Pancreas (tissue), 10 donors: ENCODE results near the gene ZP1. TPM values are rescaled to one million over a fixed set of nuclear protein-coding genes. Genes with fewer than 3 reads are reported as not detected.

Experiments used
- ATAC-seq, 4 donors: fragments of 200-7000 bp; cut with Tn5 transposase; one replicate each; pipeline versions ENCODE4 v1.8.0 to v1.9.1; 2020; ENCODE audit warnings: mild to moderate bottlenecking in 4 of 4, moderate library complexity in 4 of 4
- DNase-seq, 6 donors: peaks; one replicate each; pipeline ENCODE4 v3.0.0-alpha.2; 2020
- FAIRE-seq: peaks from 2 replicates; lab custom pipeline; 2012; peaks lifted over from hg19 to GRCh38; lab: Jason Lieb, UNC
- H3K27ac ChIP-seq, 4 donors: fragments of 200-600 bp; sonication (generic); 1 replicate in 3 of 4; 2 replicates in 1 of 4; pipeline versions ENCODE4 v1.5.0 to v1.8.0; 2020
- H3K27me3 ChIP-seq, 4 donors: fragments of 200-600 bp; one replicate each; pipeline ENCODE4 v1.8.0; 2021
- H3K36me3 ChIP-seq, 3 donors: fragments of 200-600 bp; sonication (generic) in 1 of 3; one replicate each; pipeline versions ENCODE4 v1.5.0 to v1.8.0; 2020 to 2021
- H3K4me1 ChIP-seq, 3 donors: fragments of 200-600 bp; one replicate each; pipeline ENCODE4 v1.8.0; 2021
- H3K4me3 ChIP-seq, 4 donors: fragments of 200-600 bp; sonication (generic) in 2 of 4; one replicate each; pipeline versions ENCODE4 v1.5.0 to v1.8.0; 2020 to 2021
- H3K9me3 ChIP-seq, 4 donors: fragments of 200-600 bp; one replicate each; pipeline ENCODE4 v1.8.0; 2021
- WGBS, 2 donors: extraction: QIAGEN DNeasy Blood & Tissue Kit; methylation state at CpG; one replicate each; pipeline ENCODE4 v1.1.7; 2013; 5-methylcytosine and 5-hydroxymethylcytosine counted together
- intact Hi-C, 3 donors: fragments of 100-400 bp; cut with DNase I; formaldehyde crosslinking; loops; one replicate each; pipeline versions ENCODE4 v1.11.1 to v1.14.2; 2022
- polyA plus RNA-seq, 2 donors: library from polyadenylated mRNA; stranded (reverse); fragments of 200-250 nt; gene quantifications; one replicate each; pipeline ENCODE4 v1.2.3, GENCODE V29; 2013
- total RNA-seq, 6 donors: library from RNA; stranded (reverse); fragmentation: NEBNext Ultra II Directional in 4 of 6; extraction: Animal tissue kit (Norgen Biotek cat#: 25700) in 4 of 6; gene quantifications; one replicate each; pipeline versions ENCODE4 v1.2.1 to v1.2.4, GENCODE V29; 2021 to 2023
- TF ChIP-seq, protein P1 (sequence below), 4 donors: fragments of 200-600 bp; sonication (generic) in 3 of 4; IDR thresholded peaks; one replicate each; pipeline versions ENCODE4 v1.5.0 to v1.8.0; 2021; ENCODE audit warnings: antibody characterized with exemption in 4 of 4
- donor health status: healthy with polysubstance abuse.
- donor health status: DM: no; HTN: no; CAD: no; lungs with moderate emphysema.
- donor health status: DM: no; HTN: no; CAD: no.
- donor health status: control.
- donor health status: control.
- donor health status: Bipolar disorder and iron deficiency.
- donor health status: DM: yes; HTN: yes; CAD: no.
- donor health status: DM: no; HTN: no; CAD: no.
- donor health status: DM: no; HTN: no; CAD: no.
- donor health status: DM: yes; HTN: yes; CAD: no.

Gene ZP1
- total and polyA plus RNA-seq, 8 donors = 0.34 to 1.5 TPM; not detected in 6

DNA sequence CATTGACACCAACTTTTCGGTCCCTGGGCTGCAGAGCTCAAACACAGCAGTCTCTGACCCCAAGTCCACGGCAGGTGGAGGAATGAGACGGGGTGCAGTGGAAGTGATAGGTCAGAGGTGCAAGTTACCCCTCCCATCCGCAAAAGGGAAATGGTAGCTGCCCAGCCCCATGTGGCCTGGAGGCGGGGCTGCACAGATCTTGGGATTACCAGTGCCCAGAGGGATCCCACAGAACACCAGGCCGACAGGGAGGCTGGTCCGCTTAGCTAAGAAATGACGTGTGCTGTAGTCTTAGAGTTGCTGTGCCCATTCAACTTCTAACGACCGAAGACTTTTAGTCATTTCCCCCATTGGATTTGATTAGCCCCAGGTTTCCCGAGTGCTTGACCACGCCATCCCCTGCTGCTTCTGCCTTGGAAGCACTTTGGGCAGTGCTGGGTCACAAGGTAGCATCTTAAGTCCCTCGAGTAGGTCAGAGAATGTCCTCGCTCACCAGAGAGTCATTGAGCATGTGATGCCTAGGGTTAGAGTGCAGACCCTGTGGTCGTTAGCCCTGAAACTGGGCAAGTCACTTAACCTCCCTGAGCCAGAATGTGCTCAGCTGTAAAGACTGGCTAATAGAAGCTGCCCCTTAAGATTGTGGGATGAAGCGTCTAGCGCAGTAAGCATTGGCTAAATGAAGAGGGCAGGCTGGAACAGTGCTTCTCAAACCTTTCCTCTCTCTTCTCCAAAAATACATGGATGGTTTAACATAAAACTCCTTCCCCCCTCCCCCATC lies 15.8 kb upstream of the ZP1 start:
- no peak for ATAC-seq
- H3K36me3 ChIP-seq = peaks cover 0 to 16% (median 5%) of the 10 kb centered on the region in 3 donors
- FAIRE-seq = no peak
- no peaks in the 10 kb centered on the region for H3K4me1 ChIP-seq
- peak overlapping the region in 1 of 4 donors; percentile 57 for H3K27ac ChIP-seq
- peak in 1 of 6 donors; percentile 17 for DNase-seq
- WGBS, 2 donors = 92% methylated on average over 17 of the region's 17 CpGs
- H3K27me3 ChIP-seq = no peaks in the 10 kb centered on the region
- TF ChIP-seq, protein P1, sequence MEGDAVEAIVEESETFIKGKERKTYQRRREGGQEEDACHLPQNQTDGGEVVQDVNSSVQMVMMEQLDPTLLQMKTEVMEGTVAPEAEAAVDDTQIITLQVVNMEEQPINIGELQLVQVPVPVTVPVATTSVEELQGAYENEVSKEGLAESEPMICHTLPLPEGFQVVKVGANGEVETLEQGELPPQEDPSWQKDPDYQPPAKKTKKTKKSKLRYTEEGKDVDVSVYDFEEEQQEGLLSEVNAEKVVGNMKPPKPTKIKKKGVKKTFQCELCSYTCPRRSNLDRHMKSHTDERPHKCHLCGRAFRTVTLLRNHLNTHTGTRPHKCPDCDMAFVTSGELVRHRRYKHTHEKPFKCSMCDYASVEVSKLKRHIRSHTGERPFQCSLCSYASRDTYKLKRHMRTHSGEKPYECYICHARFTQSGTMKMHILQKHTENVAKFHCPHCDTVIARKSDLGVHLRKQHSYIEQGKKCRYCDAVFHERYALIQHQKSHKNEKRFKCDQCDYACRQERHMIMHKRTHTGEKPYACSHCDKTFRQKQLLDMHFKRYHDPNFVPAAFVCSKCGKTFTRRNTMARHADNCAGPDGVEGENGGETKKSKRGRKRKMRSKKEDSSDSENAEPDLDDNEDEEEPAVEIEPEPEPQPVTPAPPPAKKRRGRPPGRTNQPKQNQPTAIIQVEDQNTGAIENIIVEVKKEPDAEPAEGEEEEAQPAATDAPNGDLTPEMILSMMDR (IDR thresholded peaks at IDR 0.05) = no peak
- H3K4me3 ChIP-seq = peak overlapping the region in 2 of 4 donors; percentile 39 to 44
- H3K9me3 ChIP-seq = no peaks in the 10 kb centered on the region
- intact Hi-C loops = no loop called here

DNA sequence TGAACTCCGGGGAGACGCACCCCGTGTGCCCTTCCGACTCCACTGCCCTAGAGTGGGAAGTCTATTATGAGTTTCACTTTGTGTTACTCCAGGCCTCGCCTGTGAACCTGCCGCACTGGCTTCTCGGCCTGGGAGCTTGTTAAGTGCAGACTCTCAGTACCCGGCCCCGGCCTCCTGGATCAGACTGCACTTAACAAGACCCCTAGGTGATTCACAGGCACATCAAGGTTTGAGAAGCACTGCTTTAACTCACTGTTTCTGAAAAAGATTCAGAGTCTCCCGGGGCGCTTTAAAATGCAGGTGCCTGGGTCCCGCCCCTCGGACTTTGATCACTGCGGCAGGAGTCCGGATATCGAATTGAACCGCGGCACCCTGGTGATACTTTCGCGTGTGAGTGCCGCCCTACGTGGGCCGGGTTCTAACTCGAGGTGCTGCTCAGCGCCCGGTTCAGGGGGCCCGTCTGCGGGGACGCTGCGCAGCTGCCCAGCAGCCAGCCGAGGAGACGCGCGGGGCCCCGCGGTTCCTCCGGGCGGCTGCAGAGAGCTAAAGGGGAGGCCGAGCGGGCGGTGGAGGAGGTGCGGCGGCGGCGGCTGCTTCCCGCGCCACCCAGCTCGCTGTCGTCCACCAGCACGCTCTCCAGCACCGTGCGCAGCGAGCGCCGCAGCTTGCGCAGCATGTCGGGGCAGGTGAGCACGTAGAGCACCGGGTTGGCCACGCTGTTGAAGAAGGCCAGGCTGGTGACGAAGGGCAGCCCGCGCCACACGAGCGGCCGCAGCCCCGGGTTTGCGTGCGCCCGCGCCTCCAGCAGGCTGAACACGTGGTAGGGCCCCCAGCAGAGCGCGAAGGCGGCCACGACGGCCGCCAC lies 15.0 kb upstream of the ZP1 start:
- FAIRE-seq (no peak), ATAC-seq (peak; percentile 77 to 94 (median 82)), DNase-seq (peak; percentile 39 to 81 (median 65))
- 23 to 25% methylated on average over 78 of the region's 78 CpGs for WGBS, 2 donors
- TF ChIP-seq, protein P1 (IDR thresholded peaks at IDR 0.05) = no peak
- Histone ChIP-seq H3K27me3 (no peaks in the 10 kb centered on the region), H3K36me3 (peaks cover 0 to 16% (median 5%) of the 10 kb centered on the region in 3 donors), H3K9me3 (no peaks in the 10 kb centered on the region), H3K27ac (peak overlapping the region in 3 of 4 donors; percentile 44 to 57 (median 53)), H3K4me3 (peak overlapping the region; percentile 3 to 44 (median 22)), H3K4me1 (no peaks in the 10 kb centered on the region)
- intact Hi-C loops = no loop called here

DNA sequence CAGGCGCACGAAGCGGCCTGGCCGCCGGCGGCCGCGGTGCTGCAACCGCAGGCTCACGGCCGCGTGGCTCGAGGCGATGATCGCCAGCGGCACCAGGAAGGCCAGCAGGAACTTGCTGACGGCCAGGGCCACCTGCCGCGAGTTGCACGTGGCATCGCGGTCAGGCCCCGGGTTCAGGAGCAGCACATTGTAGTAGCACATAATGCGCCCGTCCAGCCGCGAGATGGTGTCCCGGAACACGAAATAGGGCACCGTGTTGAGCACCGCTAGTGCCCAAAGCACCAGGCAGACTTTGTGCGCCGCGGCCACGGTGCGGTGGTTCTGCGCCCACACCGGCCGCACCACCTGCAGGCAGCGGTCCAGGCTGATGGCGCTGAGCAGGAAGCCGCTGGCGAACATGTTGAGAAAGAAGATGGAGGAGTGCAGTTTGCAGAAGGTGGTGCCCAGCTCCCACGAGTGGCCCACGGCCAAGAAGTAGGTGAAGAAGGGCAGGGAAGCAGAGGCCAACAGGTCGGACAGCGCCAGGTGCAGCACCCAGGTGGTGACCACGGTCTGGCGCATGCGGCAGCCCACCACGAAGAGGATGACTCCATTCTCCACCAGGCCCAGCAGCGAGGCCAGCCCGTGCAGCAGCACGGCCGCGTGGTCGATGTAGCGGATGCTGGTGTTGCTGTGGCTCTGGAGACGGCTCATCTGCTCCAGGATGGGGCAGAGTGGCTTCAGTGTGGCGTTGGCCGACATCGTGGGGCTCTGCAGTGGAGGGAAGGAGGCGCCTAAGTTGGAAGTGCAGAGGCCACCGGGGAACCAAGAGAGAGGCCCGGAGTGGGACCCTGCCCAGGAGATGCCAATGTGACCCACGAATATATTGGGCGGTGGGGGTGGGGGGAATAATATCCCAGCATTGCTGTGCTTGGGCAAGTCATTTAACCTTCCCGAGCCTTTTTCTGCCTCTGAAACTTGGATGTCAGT lies 14.1 kb upstream of the ZP1 start:
- no peaks in the 10 kb centered on the region for H3K9me3 ChIP-seq
- 79 to 82% methylated on average over 67 to 68 of the region's 68 CpGs for WGBS, 2 donors
- DNase-seq = peak in 2 of 6 donors; percentile 43 to 68
- no peak for FAIRE-seq
- H3K27me3 ChIP-seq = no peaks in the 10 kb centered on the region
- no peaks in the 10 kb centered on the region for H3K4me1 ChIP-seq
- no peak for ATAC-seq
- intact Hi-C loops = no loop called here
- TF ChIP-seq, protein P1 (IDR thresholded peaks at IDR 0.05) = no peak
- H3K27ac ChIP-seq = peak overlapping the region in 1 of 4 donors; percentile 44
- peak overlapping the region in 2 of 4 donors; percentile 39 to 44 for H3K4me3 ChIP-seq
- H3K36me3 ChIP-seq = peaks cover 0 to 16% (median 5%) of the 10 kb centered on the region in 3 donors

DNA sequence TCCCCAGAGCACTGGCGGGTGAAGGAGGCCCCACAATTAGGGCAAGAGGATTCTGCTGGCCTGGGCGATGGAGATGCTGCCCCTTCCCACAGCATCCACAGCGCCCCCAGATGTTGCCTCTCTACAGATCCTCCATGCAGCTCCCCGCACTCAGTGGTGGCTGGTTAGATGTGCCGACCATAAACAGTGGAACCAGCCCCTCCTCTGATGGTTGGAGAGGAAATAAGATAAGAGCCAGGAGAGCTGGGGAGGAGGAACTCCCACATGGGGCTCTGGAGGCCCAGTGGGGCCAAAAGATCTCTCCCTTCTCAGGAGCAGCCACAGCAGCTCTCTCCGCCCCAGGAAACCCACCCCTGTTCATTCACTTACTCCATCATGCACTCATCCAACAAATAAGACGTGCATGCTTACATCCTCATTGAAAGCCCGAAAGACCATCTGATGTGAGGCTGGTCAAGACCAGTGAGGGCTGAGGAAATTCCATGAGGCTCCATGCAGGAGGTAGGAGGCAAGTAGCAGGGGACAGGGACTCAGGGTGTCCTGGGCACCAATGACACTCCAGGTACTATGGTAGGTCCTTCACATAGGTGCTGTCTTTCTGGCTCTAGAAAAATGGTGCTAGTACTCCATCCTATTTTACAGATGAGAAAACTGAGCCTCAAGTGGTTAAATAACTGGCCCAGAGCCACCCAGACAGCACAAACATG lies 13.0 kb upstream of the ZP1 start:
- no peak overlapping the region for H3K27ac ChIP-seq
- H3K36me3 ChIP-seq = peaks cover 0 to 16% (median 5%) of the 10 kb centered on the region in 3 donors
- 80 to 84% methylated on average over 8 of the region's 8 CpGs for WGBS, 2 donors
- H3K4me3 ChIP-seq = no peak overlapping the region
- DNase-seq (no peak), ATAC-seq (no peak), FAIRE-seq (no peak)
- intact Hi-C loops = no loop called here
- TF ChIP-seq, protein P1 (IDR thresholded peaks at IDR 0.05) = no peak
- no peaks in the 10 kb centered on the region for H3K9me3 ChIP-seq
- no peaks in the 10 kb centered on the region for H3K27me3 ChIP-seq
- no peaks in the 10 kb centered on the region for H3K4me1 ChIP-seq
